Measurements from ENCODE around the gene RNF43. TPM values are rescaled to one million over a fixed set of nuclear protein-coding genes. Genes with fewer than 3 reads are reported as not detected.

RNF43 gene
- total and polyA plus RNA-seq, 4 donors = 4.1 to 8.4 (median 5.1) TPM

DNA sequence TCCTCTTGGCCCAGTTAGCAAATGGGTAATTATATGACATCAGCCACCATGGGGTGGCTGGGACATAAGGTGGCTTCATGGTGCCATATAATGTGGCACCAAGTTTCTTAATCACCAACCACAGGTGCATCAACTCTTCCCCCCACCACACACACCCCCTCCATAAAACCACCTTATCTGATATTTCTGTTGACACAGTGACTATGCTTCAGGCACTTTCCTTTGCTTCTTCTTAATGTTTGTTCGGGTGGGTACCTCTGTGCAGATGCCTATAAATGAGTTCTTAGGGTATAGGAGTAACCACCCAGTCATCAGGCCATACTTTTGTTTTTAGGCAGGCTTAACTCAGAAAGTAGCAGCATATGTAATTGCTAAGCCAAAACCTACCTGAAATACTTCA is 29.5 kb downstream of the RNF43 start:
- peaks cover 17 to 79% (median 65%) of the 10 kb centered on the region in 4 donors for H3K4me1 ChIP-seq (ENCODE audit: control insufficient read depth in 4 of 4, insufficient read depth in 4 of 4, low read length in 3 of 4)
- no peak for DNase-seq (ENCODE audit: low spot score)
- TF ChIP-seq NR2F2 (IDR thresholded peaks at IDR 0.05) (no peak), TAF1 (conservative IDR thresholded peaks at IDR 0.05) (no peak), RAD21 (IDR thresholded peaks at IDR 0.05) (no peak), FOXA2 (IDR thresholded peaks at IDR 0.05) (no peak), JUND (IDR thresholded peaks at IDR 0.05) (no peak), FOXA1 (IDR thresholded peaks at IDR 0.05) (no peak), CTCF (IDR thresholded peaks at IDR 0.05; ENCODE audit: low read depth, low read length, missing input control) (no peak), YY1 (IDR thresholded peaks at IDR 0.05) (no peak), HNF4A (conservative IDR thresholded peaks at IDR 0.05) (no peak), EGR1 (IDR thresholded peaks at IDR 0.05; ENCODE audit: low read depth in 2 of 2) (no peak)
- H3K4me3 ChIP-seq (ENCODE audit: low read depth in 1 of 3, low read length in 3 of 3) = no peak overlapping the region
- H3K9ac ChIP-seq (ENCODE audit: low read depth in 1 of 2, low read length in 2 of 2) = no peak overlapping the region
- H3K36me3 ChIP-seq (ENCODE audit: control insufficient read depth in 4 of 4, insufficient read depth in 3 of 4, low read depth in 1 of 4, low read length in 3 of 4) = no peaks in the 10 kb centered on the region
- no peak overlapping the region for H3K27ac ChIP-seq (ENCODE audit: low read depth in 1 of 2, low read length in 2 of 2)
- H3K9me3 ChIP-seq (ENCODE audit: control insufficient read depth in 4 of 4, low read length in 3 of 4) = no peaks in the 10 kb centered on the region
- 84% methylated on average over 1 of the region's 1 CpG for WGBS
- H3K27me3 ChIP-seq (ENCODE audit: control insufficient read depth in 4 of 4, insufficient read depth in 4 of 4, low read length in 3 of 4) = no peaks in the 10 kb centered on the region

DNA sequence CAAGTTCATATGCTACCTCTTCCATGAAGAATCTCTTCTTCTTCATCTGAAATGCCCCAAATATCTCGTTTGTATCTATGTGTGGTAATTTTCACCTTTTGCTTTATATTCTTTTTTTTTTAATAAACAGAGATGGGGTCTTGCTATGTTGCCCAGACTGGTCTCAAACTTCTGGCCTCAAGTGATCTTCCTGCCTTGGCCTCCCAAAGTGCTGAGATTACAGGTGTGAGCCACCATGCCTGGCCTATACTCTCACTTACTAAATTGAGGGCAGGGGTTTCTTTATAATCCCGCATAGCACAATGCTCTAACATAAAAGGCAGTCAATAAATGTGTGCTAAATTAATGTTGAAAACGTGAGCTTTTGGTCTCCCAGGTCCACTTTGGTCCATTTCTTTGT is 30.6 kb downstream of the RNF43 start:
- no peak overlapping the region for H3K27ac ChIP-seq (ENCODE audit: low read depth in 1 of 2, low read length in 2 of 2)
- 85% methylated on average over 3 of the region's 3 CpGs for WGBS

More for the DNA sequence above, 30.6 kb downstream of the RNF43 start:
- no peak for DNase-seq (ENCODE audit: low spot score)
- no peak overlapping the region for H3K9ac ChIP-seq (ENCODE audit: low read depth in 1 of 2, low read length in 2 of 2)
- H3K4me3 ChIP-seq (ENCODE audit: low read depth in 1 of 3, low read length in 3 of 3) = no peak overlapping the region
- H3K27me3 ChIP-seq (ENCODE audit: control insufficient read depth in 4 of 4, insufficient read depth in 4 of 4, low read length in 3 of 4) = no peaks in the 10 kb centered on the region
- H3K4me1 ChIP-seq (ENCODE audit: control insufficient read depth in 4 of 4, insufficient read depth in 4 of 4, low read length in 3 of 4) = peaks cover 21 to 80% (median 70%) of the 10 kb centered on the region in 4 donors
- TF ChIP-seq SP1 (IDR thresholded peaks at IDR 0.05) = no peak
- no peak for TF ChIP-seq HNF4A (conservative IDR thresholded peaks at IDR 0.05)
- TF ChIP-seq HNF4G (IDR thresholded peaks at IDR 0.05) = no peak
- TF ChIP-seq GABPA (IDR thresholded peaks at IDR 0.05 in 1 of 2, conservative IDR thresholded peaks at IDR 0.05 in 1 of 2) = no peak
- no peak for TF ChIP-seq YY1 (IDR thresholded peaks at IDR 0.05)
- TF ChIP-seq CTCF (IDR thresholded peaks at IDR 0.05; ENCODE audit: low read depth, low read length, missing input control) = no peak
- no peak for TF ChIP-seq RAD21 (IDR thresholded peaks at IDR 0.05)
- no peak for TF ChIP-seq EGR1 (IDR thresholded peaks at IDR 0.05; ENCODE audit: low read depth in 2 of 2)
- TF ChIP-seq JUND (IDR thresholded peaks at IDR 0.05) = no peak
- no peaks in the 10 kb centered on the region for H3K36me3 ChIP-seq (ENCODE audit: control insufficient read depth in 4 of 4, insufficient read depth in 3 of 4, low read depth in 1 of 4, low read length in 3 of 4)
- no peaks in the 10 kb centered on the region for H3K9me3 ChIP-seq (ENCODE audit: control insufficient read depth in 4 of 4, low read length in 3 of 4)
